ENCODE measurements around the gene DNMT3B.

DNMT3B gene

DNA sequence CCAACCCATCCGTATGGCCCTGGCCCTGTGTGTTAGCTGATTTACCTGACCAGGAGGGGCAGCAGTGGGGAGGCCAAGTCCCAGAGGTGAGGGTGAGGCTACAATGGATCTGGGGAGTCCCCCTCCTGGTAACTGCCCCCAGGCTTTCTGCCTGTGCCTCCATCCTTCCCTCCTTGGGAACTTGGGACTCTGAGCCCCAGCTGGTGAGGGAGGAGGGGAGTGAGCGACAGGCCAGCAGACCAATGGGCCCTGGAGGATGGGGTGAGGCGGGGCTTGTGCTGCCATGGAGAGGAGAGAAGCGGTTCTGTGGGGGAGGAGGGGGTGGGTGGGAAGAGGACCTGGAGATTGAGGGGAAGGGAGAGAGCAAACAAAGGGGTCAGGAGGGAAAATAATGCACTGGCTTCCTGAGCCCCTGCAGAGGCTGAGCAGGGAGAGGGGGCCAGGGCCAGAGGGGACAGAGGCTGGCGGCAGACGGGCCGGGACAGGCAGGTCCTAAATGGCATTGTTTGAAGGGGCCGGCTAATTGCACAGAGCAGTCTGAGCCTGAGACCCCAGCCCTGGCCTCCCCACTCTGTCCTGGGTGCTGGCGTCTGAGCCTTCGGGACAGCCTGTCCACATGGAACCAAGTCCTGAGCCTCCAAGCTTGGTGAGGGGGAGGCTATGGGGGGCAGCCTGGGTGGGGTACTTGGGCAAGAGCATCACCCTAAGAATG, 17.5 kb downstream of the DNMT3B start:
- no peaks in the 10 kb centered on the region for H3K36me3 ChIP-seq
- no peak for TF ChIP-seq CTCF (IDR thresholded peaks at IDR 0.05; ENCODE audit: low read depth, low read length)
- H3K9me3 ChIP-seq: no peaks in the 10 kb centered on the region
- DNase-seq: peak; percentile 38
- peaks cover 10% of the 10 kb centered on the region for H3K4me1 ChIP-seq
- no peak overlapping the region for H3K4me3 ChIP-seq (ENCODE audit: low read depth, low read length)
- H3K27me3 ChIP-seq: no peaks in the 10 kb centered on the region

- Histone ChIP-seq H3K4me1 (peaks cover 10% of the 10 kb centered on the region), H3K9me3 (no peaks in the 10 kb centered on the region), H3K36me3 (no peaks in the 10 kb centered on the region), H3K27me3 (no peaks in the 10 kb centered on the region), H3K4me3 (ENCODE audit: low read depth, low read length) (no peak overlapping the region)
- no peak for TF ChIP-seq CTCF (IDR thresholded peaks at IDR 0.05; ENCODE audit: low read depth, low read length)
- DNase-seq: no peak
These were observed 18.1 kb downstream of the DNMT3B start for GRCh38 chr20:32780278-32780677.

GRCh38 chr20:32780749-32781655, 18.8 kb downstream of the DNMT3B start:
- TF ChIP-seq CTCF (IDR thresholded peaks at IDR 0.05; ENCODE audit: low read depth, low read length): no peak
- no peaks in the 10 kb centered on the region for H3K27me3 ChIP-seq
- no peaks in the 10 kb centered on the region for H3K9me3 ChIP-seq
- H3K4me1 ChIP-seq: peaks cover 10% of the 10 kb centered on the region
- H3K4me3 ChIP-seq (ENCODE audit: low read depth, low read length): no peak overlapping the region
- no peaks in the 10 kb centered on the region for H3K36me3 ChIP-seq
- no peak for DNase-seq

- TF ChIP-seq CTCF (IDR thresholded peaks at IDR 0.05; ENCODE audit: low read depth, low read length): no peak
- H3K4me1 ChIP-seq: no peaks in the 10 kb centered on the region
These were observed 22.3 kb downstream of the DNMT3B start for GRCh38 chr20:32784369-32785080.

GRCh38 chr20:32786059-32786760, 24.0 kb downstream of the DNMT3B start:
- DNase-seq: no peak
- no peaks in the 10 kb centered on the region; the same call in 1 of the 2 replicates for H3K4me1 ChIP-seq
- TF ChIP-seq CTCF (IDR thresholded peaks at IDR 0.05; ENCODE audit: low read depth, low read length): no peak
- H3K27me3 ChIP-seq: no peaks in the 10 kb centered on the region
- no peak overlapping the region for H3K4me3 ChIP-seq (ENCODE audit: low read depth, low read length)
- no peaks in the 10 kb centered on the region for H3K9me3 ChIP-seq
- no peaks in the 10 kb centered on the region; the same call in 1 of the 2 replicates for H3K36me3 ChIP-seq

More at GRCh38 chr20:32784369-32785080, 22.3 kb downstream of the DNMT3B start:
- Histone ChIP-seq H3K9me3 (no peaks in the 10 kb centered on the region), H3K27me3 (no peaks in the 10 kb centered on the region), H3K4me3 (ENCODE audit: low read depth, low read length) (no peak overlapping the region), H3K36me3 (no peaks in the 10 kb centered on the region)
- no peak for DNase-seq
